ENCODE results near the gene CCDC192.

CCDC192 gene

DNA sequence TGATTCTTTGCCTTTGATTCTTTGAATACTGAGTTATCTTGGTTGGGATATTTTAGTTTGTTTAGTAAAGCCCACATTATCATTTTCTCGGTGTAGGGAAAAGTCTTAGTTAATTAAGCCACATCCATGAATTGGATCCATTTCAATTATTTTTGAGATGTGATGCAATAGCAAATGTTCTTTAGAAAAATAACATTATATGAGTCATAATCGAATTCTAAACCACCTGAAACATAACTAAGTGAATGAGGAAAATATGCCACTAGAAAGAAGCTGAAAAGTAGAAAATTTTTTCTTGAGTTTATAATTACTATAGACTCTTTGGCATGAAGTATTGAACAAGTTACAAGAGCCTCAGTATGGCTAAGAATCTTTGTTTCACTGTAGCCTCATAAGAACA is 17.5 kb upstream of the CCDC192 start:
- ATAC-seq = no peak
- TF ChIP-seq OSR1 (CRISPR knock-in tag; IDR thresholded peaks at IDR 0.05) = no peak
- no peak for TF ChIP-seq TCF4 (CRISPR knock-in tag; IDR thresholded peaks at IDR 0.05; ENCODE audit: borderline replicate concordance)
- TF ChIP-seq RARB (CRISPR knock-in tag; IDR thresholded peaks at IDR 0.05) = no peak
- no peak for TF ChIP-seq GLIS3 (CRISPR knock-in tag; IDR thresholded peaks at IDR 0.05)
- TF ChIP-seq, protein P1, sequence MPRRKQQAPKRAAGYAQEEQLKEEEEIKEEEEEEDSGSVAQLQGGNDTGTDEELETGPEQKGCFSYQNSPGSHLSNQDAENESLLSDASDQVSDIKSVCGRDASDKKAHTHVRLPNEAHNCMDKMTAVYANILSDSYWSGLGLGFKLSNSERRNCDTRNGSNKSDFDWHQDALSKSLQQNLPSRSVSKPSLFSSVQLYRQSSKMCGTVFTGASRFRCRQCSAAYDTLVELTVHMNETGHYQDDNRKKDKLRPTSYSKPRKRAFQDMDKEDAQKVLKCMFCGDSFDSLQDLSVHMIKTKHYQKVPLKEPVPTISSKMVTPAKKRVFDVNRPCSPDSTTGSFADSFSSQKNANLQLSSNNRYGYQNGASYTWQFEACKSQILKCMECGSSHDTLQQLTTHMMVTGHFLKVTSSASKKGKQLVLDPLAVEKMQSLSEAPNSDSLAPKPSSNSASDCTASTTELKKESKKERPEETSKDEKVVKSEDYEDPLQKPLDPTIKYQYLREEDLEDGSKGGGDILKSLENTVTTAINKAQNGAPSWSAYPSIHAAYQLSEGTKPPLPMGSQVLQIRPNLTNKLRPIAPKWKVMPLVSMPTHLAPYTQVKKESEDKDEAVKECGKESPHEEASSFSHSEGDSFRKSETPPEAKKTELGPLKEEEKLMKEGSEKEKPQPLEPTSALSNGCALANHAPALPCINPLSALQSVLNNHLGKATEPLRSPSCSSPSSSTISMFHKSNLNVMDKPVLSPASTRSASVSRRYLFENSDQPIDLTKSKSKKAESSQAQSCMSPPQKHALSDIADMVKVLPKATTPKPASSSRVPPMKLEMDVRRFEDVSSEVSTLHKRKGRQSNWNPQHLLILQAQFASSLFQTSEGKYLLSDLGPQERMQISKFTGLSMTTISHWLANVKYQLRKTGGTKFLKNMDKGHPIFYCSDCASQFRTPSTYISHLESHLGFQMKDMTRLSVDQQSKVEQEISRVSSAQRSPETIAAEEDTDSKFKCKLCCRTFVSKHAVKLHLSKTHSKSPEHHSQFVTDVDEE (CRISPR knock-in tag; IDR thresholded peaks at IDR 0.05) = no peak
- TF ChIP-seq ZC3H10 (CRISPR knock-in tag; IDR thresholded peaks at IDR 0.05) = no peak
- no peak for TF ChIP-seq SNAI2 (CRISPR knock-in tag; IDR thresholded peaks at IDR 0.05)
- TF ChIP-seq, protein P2, sequence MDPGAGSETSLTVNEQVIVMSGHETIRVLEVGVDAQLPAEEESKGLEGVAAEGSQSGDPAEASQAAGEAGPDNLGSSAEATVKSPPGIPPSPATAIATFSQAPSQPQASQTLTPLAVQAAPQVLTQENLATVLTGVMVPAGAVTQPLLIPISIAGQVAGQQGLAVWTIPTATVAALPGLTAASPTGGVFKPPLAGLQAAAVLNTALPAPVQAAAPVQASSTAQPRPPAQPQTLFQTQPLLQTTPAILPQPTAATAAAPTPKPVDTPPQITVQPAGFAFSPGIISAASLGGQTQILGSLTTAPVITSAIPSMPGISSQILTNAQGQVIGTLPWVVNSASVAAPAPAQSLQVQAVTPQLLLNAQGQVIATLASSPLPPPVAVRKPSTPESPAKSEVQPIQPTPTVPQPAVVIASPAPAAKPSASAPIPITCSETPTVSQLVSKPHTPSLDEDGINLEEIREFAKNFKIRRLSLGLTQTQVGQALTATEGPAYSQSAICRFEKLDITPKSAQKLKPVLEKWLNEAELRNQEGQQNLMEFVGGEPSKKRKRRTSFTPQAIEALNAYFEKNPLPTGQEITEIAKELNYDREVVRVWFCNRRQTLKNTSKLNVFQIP (CRISPR knock-in tag; IDR thresholded peaks at IDR 0.05; ENCODE audit: borderline replicate concordance, low read depth) = no peak
- no peak for TF ChIP-seq ARNTL (CRISPR knock-in tag; IDR thresholded peaks at IDR 0.05; ENCODE audit: borderline replicate concordance, low read depth)
- TF ChIP-seq, protein P3, sequence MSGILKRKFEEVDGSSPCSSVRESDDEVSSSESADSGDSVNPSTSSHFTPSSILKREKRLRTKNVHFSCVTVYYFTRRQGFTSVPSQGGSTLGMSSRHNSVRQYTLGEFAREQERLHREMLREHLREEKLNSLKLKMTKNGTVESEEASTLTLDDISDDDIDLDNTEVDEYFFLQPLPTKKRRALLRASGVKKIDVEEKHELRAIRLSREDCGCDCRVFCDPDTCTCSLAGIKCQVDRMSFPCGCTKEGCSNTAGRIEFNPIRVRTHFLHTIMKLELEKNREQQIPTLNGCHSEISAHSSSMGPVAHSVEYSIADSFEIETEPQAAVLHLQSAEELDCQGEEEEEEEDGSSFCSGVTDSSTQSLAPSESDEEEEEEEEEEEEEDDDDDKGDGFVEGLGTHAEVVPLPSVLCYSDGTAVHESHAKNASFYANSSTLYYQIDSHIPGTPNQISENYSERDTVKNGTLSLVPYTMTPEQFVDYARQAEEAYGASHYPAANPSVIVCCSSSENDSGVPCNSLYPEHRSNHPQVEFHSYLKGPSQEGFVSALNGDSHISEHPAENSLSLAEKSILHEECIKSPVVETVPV (CRISPR knock-in tag; IDR thresholded peaks at IDR 0.05) = no peak
- TF ChIP-seq ESRRG (CRISPR knock-in tag; IDR thresholded peaks at IDR 0.05) = no peak
- TF ChIP-seq, protein P4, sequence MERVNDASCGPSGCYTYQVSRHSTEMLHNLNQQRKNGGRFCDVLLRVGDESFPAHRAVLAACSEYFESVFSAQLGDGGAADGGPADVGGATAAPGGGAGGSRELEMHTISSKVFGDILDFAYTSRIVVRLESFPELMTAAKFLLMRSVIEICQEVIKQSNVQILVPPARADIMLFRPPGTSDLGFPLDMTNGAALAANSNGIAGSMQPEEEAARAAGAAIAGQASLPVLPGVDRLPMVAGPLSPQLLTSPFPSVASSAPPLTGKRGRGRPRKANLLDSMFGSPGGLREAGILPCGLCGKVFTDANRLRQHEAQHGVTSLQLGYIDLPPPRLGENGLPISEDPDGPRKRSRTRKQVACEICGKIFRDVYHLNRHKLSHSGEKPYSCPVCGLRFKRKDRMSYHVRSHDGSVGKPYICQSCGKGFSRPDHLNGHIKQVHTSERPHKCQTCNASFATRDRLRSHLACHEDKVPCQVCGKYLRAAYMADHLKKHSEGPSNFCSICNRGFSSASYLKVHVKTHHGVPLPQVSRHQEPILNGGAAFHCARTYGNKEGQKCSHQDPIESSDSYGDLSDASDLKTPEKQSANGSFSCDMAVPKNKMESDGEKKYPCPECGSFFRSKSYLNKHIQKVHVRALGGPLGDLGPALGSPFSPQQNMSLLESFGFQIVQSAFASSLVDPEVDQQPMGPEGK (CRISPR knock-in tag; IDR thresholded peaks at IDR 0.05; ENCODE audit: borderline replicate concordance) = no peak
- TF ChIP-seq, protein P5, sequence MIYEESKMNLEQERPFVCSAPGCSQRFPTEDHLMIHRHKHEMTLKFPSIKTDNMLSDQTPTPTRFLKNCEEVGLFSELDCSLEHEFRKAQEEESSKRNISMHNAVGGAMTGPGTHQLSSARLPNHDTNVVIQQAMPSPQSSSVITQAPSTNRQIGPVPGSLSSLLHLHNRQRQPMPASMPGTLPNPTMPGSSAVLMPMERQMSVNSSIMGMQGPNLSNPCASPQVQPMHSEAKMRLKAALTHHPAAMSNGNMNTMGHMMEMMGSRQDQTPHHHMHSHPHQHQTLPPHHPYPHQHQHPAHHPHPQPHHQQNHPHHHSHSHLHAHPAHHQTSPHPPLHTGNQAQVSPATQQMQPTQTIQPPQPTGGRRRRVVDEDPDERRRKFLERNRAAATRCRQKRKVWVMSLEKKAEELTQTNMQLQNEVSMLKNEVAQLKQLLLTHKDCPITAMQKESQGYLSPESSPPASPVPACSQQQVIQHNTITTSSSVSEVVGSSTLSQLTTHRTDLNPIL (CRISPR knock-in tag; IDR thresholded peaks at IDR 0.05; ENCODE audit: low read depth) = no peak
- TF ChIP-seq ZNF70 (CRISPR knock-in tag; IDR thresholded peaks at IDR 0.05) = no peak
- no peak for TF ChIP-seq PPARA (CRISPR knock-in tag; IDR thresholded peaks at IDR 0.05; ENCODE audit: borderline replicate concordance)
- TF ChIP-seq ZFP30 (CRISPR knock-in tag; IDR thresholded peaks at IDR 0.05) = no peak
- TF ChIP-seq CSDC2 (CRISPR knock-in tag; IDR thresholded peaks at IDR 0.05) = no peak
- no peak for TF ChIP-seq ZNF565 (CRISPR knock-in tag; conservative IDR thresholded peaks at IDR 0.05; ENCODE audit: low read depth)
- TF ChIP-seq BACH2 (CRISPR knock-in tag; IDR thresholded peaks at IDR 0.05; ENCODE audit: borderline replicate concordance) = no peak

DNA sequence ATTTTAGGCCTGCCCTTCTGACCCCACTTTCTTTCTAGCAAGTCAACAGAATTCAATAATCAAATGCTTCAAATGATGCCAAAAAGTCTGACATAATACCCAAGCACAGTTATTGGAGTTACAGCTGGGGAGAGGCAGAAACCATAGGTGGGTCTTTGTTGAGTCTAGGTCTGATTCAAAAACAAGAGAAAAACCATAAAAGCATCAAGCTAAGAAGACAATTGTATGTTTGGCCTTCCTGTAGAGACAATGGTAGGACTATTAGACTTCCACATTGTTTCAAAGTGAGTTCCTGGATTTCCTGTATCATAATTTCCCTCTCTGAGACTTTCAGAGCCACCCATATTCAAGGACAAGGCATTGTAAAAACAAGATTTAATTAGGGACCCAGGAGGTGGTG is 16.8 kb upstream of the CCDC192 start:
- no peak for ATAC-seq
- TF ChIP-seq SNAI2 (CRISPR knock-in tag; IDR thresholded peaks at IDR 0.05) = no peak
- TF ChIP-seq, protein P2 (CRISPR knock-in tag; IDR thresholded peaks at IDR 0.05; ENCODE audit: borderline replicate concordance, low read depth) = no peak
- TF ChIP-seq, protein P5 (CRISPR knock-in tag; IDR thresholded peaks at IDR 0.05; ENCODE audit: low read depth) = no peak
- TF ChIP-seq ZNF70 (CRISPR knock-in tag; IDR thresholded peaks at IDR 0.05) = no peak
- TF ChIP-seq ZFP3 (CRISPR knock-in tag; IDR thresholded peaks at IDR 0.05) = no peak
- no peak for TF ChIP-seq TCF4 (CRISPR knock-in tag; IDR thresholded peaks at IDR 0.05; ENCODE audit: borderline replicate concordance)
- no peak for TF ChIP-seq GLIS3 (CRISPR knock-in tag; IDR thresholded peaks at IDR 0.05)
- TF ChIP-seq, protein P1 (CRISPR knock-in tag; IDR thresholded peaks at IDR 0.05) = no peak
- no peak for TF ChIP-seq ZC3H10 (CRISPR knock-in tag; IDR thresholded peaks at IDR 0.05)
- no peak for TF ChIP-seq PPARA (CRISPR knock-in tag; IDR thresholded peaks at IDR 0.05; ENCODE audit: borderline replicate concordance)
- no peak for TF ChIP-seq ESRRG (CRISPR knock-in tag; IDR thresholded peaks at IDR 0.05)
- no peak for TF ChIP-seq ZNF8 (CRISPR knock-in tag; IDR thresholded peaks at IDR 0.05)
- no peak for TF ChIP-seq TOX (CRISPR knock-in tag; IDR thresholded peaks at IDR 0.05; ENCODE audit: borderline replicate concordance)

Data from SK-N-SH treated with all-trans-retinoic acid at 6 μM for 48 hours (cell line).